LHCN-M2 (cell line): ENCODE data around the gene SCRN1. TPM values are rescaled to one million over a fixed set of nuclear protein-coding genes. Genes with fewer than 3 reads are reported as not detected.
"Not testable (repeated sequence)": the region's sequence is repeated elsewhere in the genome, so short reads cannot be mapped to it uniquely, and the experiment has no call there.

Source experiments
- DNase-seq: peaks from one replicate; pipeline ENCODE4 v3.0.0-alpha.2; 2012; ENCODE audit warnings: low read depth
- total RNA-seq: library from RNA; depleted of rRNA; stranded (reverse); fragments of >200 nt; gene quantifications from 2 replicates; pipeline ENCODE4 v1.2.3, GENCODE V29; 2014

The SCRN1 gene
- total RNA-seq, 1 experiment from 2014 or later, result 157 TPM

- no peak for DNase-seq
These were observed 19.9 kb downstream of the SCRN1 start for GRCh38 chr7:29969738-29970137.

GRCh38 chr7:29968683-29969395 is 20.8 kb downstream of the SCRN1 start:
- peak; percentile 33 for DNase-seq

GRCh38 chr7:29965030-29965429 is 24.6 kb downstream of the SCRN1 start:
- DNase-seq, result no peak

- no peak for DNase-seq
These were observed 27.6 kb downstream of the SCRN1 start for GRCh38 chr7:29962035-29962434.

GRCh38 chr7:29961611-29962010 is 28.0 kb downstream of the SCRN1 start:
- not testable (repeated sequence) for DNase-seq

- no peak for DNase-seq
These were observed 30.8 kb downstream of the SCRN1 start for GRCh38 chr7:29958667-29959358.

GRCh38 chr7:29957521-29958310 is 31.9 kb downstream of the SCRN1 start:
- no peak for DNase-seq

GRCh38 chr7:29956487-29956836 is 33.1 kb downstream of the SCRN1 start:
- DNase-seq, result no peak

GRCh38 chr7:29955799-29956486 is 33.7 kb downstream of the SCRN1 start:
- no peak for DNase-seq

- DNase-seq, result no peak
These were observed 34.4 kb downstream of the SCRN1 start for GRCh38 chr7:29955075-29955792.

GRCh38 chr7:29953726-29954347 is 35.8 kb downstream of the SCRN1 start:
- no peak for DNase-seq

GRCh38 chr7:29951206-29951605 is 38.4 kb downstream of the SCRN1 start:
- DNase-seq, result no peak

GRCh38 chr7:29950480-29950879 is 39.1 kb downstream of the SCRN1 start:
- DNase-seq, result no peak

GRCh38 chr7:29948587-29948986 is 41.0 kb downstream of the SCRN1 start:
- DNase-seq, result no peak

- peak; percentile 46 for DNase-seq
These were observed 43.0 kb downstream of the SCRN1 start for GRCh38 chr7:29946428-29947186.

- no peak for DNase-seq
These were observed 44.3 kb downstream of the SCRN1 start for GRCh38 chr7:29945259-29945809.

GRCh38 chr7:29940199-29940598 is 49.4 kb downstream of the SCRN1 start:
- no peak for DNase-seq

GRCh38 chr7:29937132-29937531 is 52.5 kb downstream of the SCRN1 start:
- no peak for DNase-seq

GRCh38 chr7:29935111-29935510 is 54.5 kb downstream of the SCRN1 start:
- DNase-seq, result peak; percentile 7
